HepG2 (cell line): Measurements from ENCODE around the gene IFT57. TPM values are rescaled to one million over a fixed set of nuclear protein-coding genes. Genes with fewer than 3 reads are reported as not detected.

Experiments used
- ATAC-seq: fragments of 200-7000 bp; cut with Tn5 transposase; 3 replicates; pipeline ENCODE4 v1.9.1; 2020; ENCODE audit warnings: mild to moderate bottlenecking, moderate library complexity
- BruUV-seq: library from RNA; stranded (reverse); fragments of 400-500 nt; replicated peaks from 2 replicates; lab custom pipeline; 2021; lab: Mats Ljungman, UMichigan
- CTCF ChIA-PET: fragments of 300-600 bp; formaldehyde crosslinking; extraction: SDS; loops from one replicate; lab custom pipeline; 2021; ENCODE audit warnings: low total read pairs, inconsistent platforms, low intra/inter-chr PET ratio; lab: Yijun Ruan, JAX
- POLR2A ChIA-PET: fragments of 350-600 bp; sonication (Branson Sonifier 250); formaldehyde crosslinking; loops from one replicate; lab custom pipeline; 2020; ENCODE audit warnings: antibody characterized with exemption, inconsistent platforms; lab: Yijun Ruan, JAX
- DNase-seq: peaks from one replicate; pipeline ENCODE4 v3.0.0-alpha.2; 2015; ENCODE audit warnings: low spot score
- FAIRE-seq: peaks from 3 replicates; lab custom pipeline; 2011; peaks lifted over from hg19 to GRCh38; lab: Jason Lieb, UNC
- H2AFZ ChIP-seq: one replicate; pipeline ENCODE4 v1.6.1; 2011; ENCODE audit warnings: low read length, inconsistent platforms
- H3K27ac ChIP-seq: fragments of 300-600 bp; 3 replicates; pipeline ENCODE4 v1.8.0; 2011; ENCODE audit warnings: mixed run types, mild to moderate bottlenecking, mixed read lengths, low read length, inconsistent platforms; ENCODE audit not compliant: insufficient read depth; ENCODE audit errors: extremely low read length
- H3K27me3 ChIP-seq, 2 experiments: fragments of 200-600 bp in 1 of 2; 2 replicates in 1 of 2; 3 replicates in 1 of 2; pipeline versions ENCODE4 v1.6.0 to v1.8.0; 2011; ENCODE audit warnings: low read length in 2 of 2, mild to moderate bottlenecking in 2 of 2, moderate library complexity in 2 of 2, inconsistent platforms in 1 of 2; ENCODE audit not compliant: insufficient read depth in 2 of 2, control insufficient read depth in 1 of 2
- H3K36me3 ChIP-seq, 2 experiments: fragments of 200-600 bp in 1 of 2; replicated peaks in 1 of 2; 2 replicates in 1 of 2; 3 replicates in 1 of 2; pipeline versions ENCODE4 v1.5.1 to v1.8.0; 2011; ENCODE audit warnings: low read length in 2 of 2, inconsistent platforms in 1 of 2; ENCODE audit not compliant: insufficient read depth in 2 of 2, control insufficient read depth in 1 of 2
- H3K4me1 ChIP-seq: 2 replicates; pipeline ENCODE4 v1.5.1; 2012; ENCODE audit warnings: low read length, inconsistent platforms; ENCODE audit not compliant: insufficient read depth
- H3K4me2 ChIP-seq: 2 replicates; pipeline ENCODE4 v1.6.0; 2011; ENCODE audit warnings: low read depth, low read length, inconsistent platforms
- H3K4me3 ChIP-seq, 3 experiments: fragments of 200-600 bp in 1 of 3; sonication (generic), shearing (Covaris generic) in 1 of 3; replicated peaks in 1 of 3; 2 replicates each; pipeline ENCODE4 v1.5.1; 2011 to 2016; ENCODE audit warnings: low read length in 3 of 3, inconsistent platforms in 2 of 3, low read depth in 2 of 3, mild to moderate bottlenecking in 2 of 3, control low read depth in 1 of 3, mixed read lengths in 1 of 3; ENCODE audit not compliant: insufficient read depth in 1 of 3
- H3K79me2 ChIP-seq: one replicate; pipeline ENCODE4 v1.6.1; 2011; ENCODE audit warnings: low read length, inconsistent platforms; ENCODE audit not compliant: insufficient read depth
- H3K9ac ChIP-seq: 2 replicates; pipeline ENCODE4 v1.6.0; 2011; ENCODE audit warnings: mild to moderate bottlenecking, low read depth, low read length, inconsistent platforms; ENCODE audit not compliant: insufficient read depth
- H3K9me3 ChIP-seq: 2 replicates; pipeline ENCODE4 v1.5.1; 2012; ENCODE audit warnings: mild to moderate bottlenecking, low read length
- H4K20me1 ChIP-seq: 2 replicates; pipeline ENCODE4 v1.6.0; 2011; ENCODE audit warnings: inconsistent platforms, mild to moderate bottlenecking, low read length, moderate library complexity; ENCODE audit not compliant: insufficient read depth
- ASH2L ChIP-seq: fragments of 300-600, 200-600 bp; sonication (generic); IDR thresholded peaks from 2 replicates; pipeline ENCODE4 v1.7.0; 2017; ENCODE audit warnings: low read depth, mild to moderate bottlenecking, moderate library complexity, mixed read lengths, low read length; ENCODE audit not compliant: insufficient read length
- BCLAF1 ChIP-seq: fragments of 450-650 bp; IDR thresholded peaks from 2 replicates; pipeline ENCODE4 v1.6.1; 2017; ENCODE audit warnings: mild to moderate bottlenecking
- CBX5 ChIP-seq: sonication (generic); formaldehyde crosslinking; IDR thresholded peaks from 2 replicates; pipeline ENCODE4 v1.4.0; 2020; ENCODE audit warnings: missing genetic modification reagents, borderline replicate concordance
- CEBPG ChIP-seq: IDR thresholded peaks from 2 replicates; pipeline ENCODE4 v1.6.1; 2016
- ELF3 ChIP-seq: IDR thresholded peaks from 2 replicates; pipeline ENCODE4 v1.6.1; 2016; ENCODE audit warnings: missing genetic modification reagents, missing compliant biosample characterization
- EZH2 ChIP-seq: conservative IDR thresholded peaks from 2 replicates; pipeline ENCODE4 v1.6.1; 2012; ENCODE audit warnings: mild to moderate bottlenecking, low read depth, low read length, moderate library complexity
- HOXA7 ChIP-seq: sonication (generic); formaldehyde crosslinking; IDR thresholded peaks from 2 replicates; pipeline ENCODE4 v1.8.1; 2022; ENCODE audit warnings: mild to moderate bottlenecking, missing genetic modification reagents, moderate library complexity
- JARID2 ChIP-seq: sonication (generic); formaldehyde crosslinking; IDR thresholded peaks from 2 replicates; pipeline ENCODE4 v1.8.1; 2023; ENCODE audit warnings: missing genetic modification reagents, inconsistent platforms; ENCODE audit not compliant: insufficient replicate concordance
- KDM5B ChIP-seq: sonication (generic); formaldehyde crosslinking; IDR thresholded peaks from 2 replicates; pipeline ENCODE4 v1.4.0; 2020; ENCODE audit warnings: missing genetic modification reagents, mild to moderate bottlenecking, borderline replicate concordance
- LBX2 ChIP-seq: sonication (generic); formaldehyde crosslinking; IDR thresholded peaks from 2 replicates; pipeline ENCODE4 v1.5.0; 2020; ENCODE audit warnings: missing genetic modification reagents, mild to moderate bottlenecking, borderline replicate concordance
- PRDM10 ChIP-seq: sonication (generic); formaldehyde crosslinking; IDR thresholded peaks from 2 replicates; pipeline ENCODE4 v1.4.0; 2020; ENCODE audit warnings: low read depth, missing genetic modification reagents
- SOX5 ChIP-seq: IDR thresholded peaks from 2 replicates; pipeline ENCODE4 v1.6.1; 2016; ENCODE audit warnings: borderline replicate concordance
- ZNF225 ChIP-seq: sonication (generic); formaldehyde crosslinking; IDR thresholded peaks from 2 replicates; pipeline ENCODE4 v1.4.0; 2020; ENCODE audit warnings: mild to moderate bottlenecking, missing genetic modification reagents
- ZNF549 ChIP-seq: sonication (generic); formaldehyde crosslinking; IDR thresholded peaks from 2 replicates; pipeline ENCODE4 v1.5.0; 2020; ENCODE audit warnings: missing genetic modification reagents
- ZNF775 ChIP-seq: sonication (generic); formaldehyde crosslinking; IDR thresholded peaks from 2 replicates; pipeline ENCODE4 v1.4.0; 2020; ENCODE audit warnings: missing genetic modification reagents, mild to moderate bottlenecking, moderate library complexity, borderline replicate concordance
- ZSCAN5A ChIP-seq: sonication (generic); formaldehyde crosslinking; IDR thresholded peaks from 2 replicates; pipeline ENCODE4 v1.8.0; 2022; ENCODE audit warnings: mild to moderate bottlenecking, missing genetic modification reagents, borderline replicate concordance
- WGBS: methylation state at CpG from one replicate; pipeline ENCODE4 v1.1.6; 2017; ENCODE audit warnings: low lambda C conversion rate; 5-methylcytosine and 5-hydroxymethylcytosine counted together
- in situ Hi-C: cut with HindIII; loops from 2 replicates; pipeline ENCODE4 v1.10.0; 2017; ENCODE audit warnings: low pct_unique_long_range_greater_than_20kb; ENCODE audit not compliant: extremely low pct_ligation_motif_present
- intact Hi-C: fragments of 100-400 bp; cut with micrococcal nuclease; formaldehyde crosslinking; loops from one replicate; pipeline ENCODE4 v1.10.0; 2022; ENCODE audit not compliant: unreplicated experiment
- polyA plus RNA-seq, 8 experiments: library from polyadenylated mRNA; depleted of rRNA in 3 of 8; stranded (reverse) in 7 of 8; unstranded in 1 of 8; fragments of >200 nt; fragmentation: Illumina TruSeq in 4 of 8; extraction: Trizol in 4 of 8; gene quantifications; 2 replicates each; pipeline versions ENCODE4 v1.2.1 to v1.2.3, GENCODE V29; 2011 to 2016; ENCODE audit warnings: low read depth in 4 of 8, missing spikeins in 1 of 8, mixed read lengths in 1 of 8; ENCODE audit not compliant: insufficient read depth in 1 of 8
- total RNA-seq, 5 experiments: library from RNA; depleted of rRNA; stranded (reverse); fragments of >200 nt; fragmentation: Illumina TruSeq; extraction: Trizol; gene quantifications; 2 replicates each; pipeline ENCODE4 v1.2.3, GENCODE V29; 2016; ENCODE audit warnings: low read depth in 1 of 5

IFT57 gene
- total and polyA plus RNA-seq, 2 of the 13 experiments (the other 11 are each of a cell fraction or from before 2014, with no cell fraction given) = 5.5 to 14.5 TPM

GRCh38 chr3:108183971-108184370, 38.3 kb downstream of the IFT57 start:
- H3K4me3 ChIP-seq = no peak overlapping the region
- H3K79me2 ChIP-seq = no peaks in the 10 kb centered on the region
- H3K9ac ChIP-seq = no peak overlapping the region
- H2AFZ ChIP-seq = no peak overlapping the region
- TF ChIP-seq ZNF549 (no peak), SOX5 (no peak), ELF3 (CRISPR knock-in tag) (no peak), ZSCAN5A (CRISPR knock-in tag) (no peak), ZNF225 (CRISPR knock-in tag) (no peak), LBX2 (CRISPR knock-in tag) (no peak), JARID2 (no peak), PRDM10 (CRISPR knock-in tag) (no peak), BCLAF1 (no peak), ASH2L (no peak), HOXA7 (CRISPR knock-in tag) (no peak), CBX5 (CRISPR knock-in tag) (no peak), EZH2 (no peak), ZNF775 (no peak), KDM5B (no peak), CEBPG (CRISPR knock-in tag) (no peak)
- H3K27ac ChIP-seq = no peak overlapping the region
- ChIA-PET POLR2A (no interaction called here), CTCF (no interaction called here)
- no peak for ATAC-seq
- no peaks in the 10 kb centered on the region for H4K20me1 ChIP-seq
- H3K4me2 ChIP-seq = no peak overlapping the region
- BruUV-seq = no TSS peak
- H3K36me3 ChIP-seq = no peaks in the 10 kb centered on the region
- DNase-seq = no peak
- no peaks in the 10 kb centered on the region for H3K27me3 ChIP-seq
- peaks cover 4% of the 10 kb centered on the region for H3K4me1 ChIP-seq
- WGBS = 88% methylated on average over 2 of the region's 2 CpGs
- intact Hi-C loops (no loop called here), in situ Hi-C loops (no loop called here)
- no peaks in the 10 kb centered on the region for H3K9me3 ChIP-seq
- FAIRE-seq = no peak
